ENCODE measurements around the gene POPDC3. TPM values are rescaled to one million over a fixed set of nuclear protein-coding genes. Genes with fewer than 3 reads are reported as not detected.

Gene POPDC3
- total RNA-seq, 2 donors from 2014 or later = 39.3 to 57.6 TPM

GRCh38 chr6:105209950-105210706 is 30.3 kb upstream of the POPDC3 start:
- Histone ChIP-seq H3K27ac (no peak overlapping the region), H3K4me1 (no peaks in the 10 kb centered on the region), H3K36me3 (no peaks in the 10 kb centered on the region), H3K27me3 (no peaks in the 10 kb centered on the region), H3K9me3 (no peaks in the 10 kb centered on the region), H3K4me3 (no peak overlapping the region)
- no peak for DNase-seq (ENCODE audit: low spot score)
- no peak for TF ChIP-seq CTCF (IDR thresholded peaks at IDR 0.05)

- H3K27ac ChIP-seq = no peak overlapping the region
- TF ChIP-seq CTCF (IDR thresholded peaks at IDR 0.05) = no peak
- no peaks in the 10 kb centered on the region for H3K27me3 ChIP-seq
- no peak for DNase-seq (ENCODE audit: low spot score)
- H3K36me3 ChIP-seq = no peaks in the 10 kb centered on the region
- H3K9me3 ChIP-seq = no peaks in the 10 kb centered on the region
- H3K4me1 ChIP-seq = no peaks in the 10 kb centered on the region
- no peak overlapping the region for H3K4me3 ChIP-seq
Measured at GRCh38 chr6:105207524-105208269, 27.9 kb upstream of the POPDC3 start.

- Histone ChIP-seq H3K36me3 (no peaks in the 10 kb centered on the region), H3K9me3 (no peaks in the 10 kb centered on the region), H3K27me3 (no peaks in the 10 kb centered on the region), H3K4me1 (no peaks in the 10 kb centered on the region), H3K4me3 (no peak overlapping the region), H3K27ac (no peak overlapping the region)
- TF ChIP-seq CTCF (IDR thresholded peaks at IDR 0.05) = no peak
- no peak for DNase-seq (ENCODE audit: low spot score)
Measured at GRCh38 chr6:105204768-105205167, 25.0 kb upstream of the POPDC3 start.

GRCh38 chr6:105204331-105204730 is 24.5 kb upstream of the POPDC3 start:
- TF ChIP-seq CTCF (IDR thresholded peaks at IDR 0.05) = no peak
- Histone ChIP-seq H3K27me3 (no peaks in the 10 kb centered on the region), H3K36me3 (no peaks in the 10 kb centered on the region), H3K27ac (no peak overlapping the region), H3K4me1 (no peaks in the 10 kb centered on the region), H3K9me3 (no peaks in the 10 kb centered on the region), H3K4me3 (no peak overlapping the region)
- no peak for DNase-seq (ENCODE audit: low spot score)

GRCh38 chr6:105202486-105202885 is 22.7 kb upstream of the POPDC3 start:
- no peaks in the 10 kb centered on the region for H3K27me3 ChIP-seq
- no peak for DNase-seq (ENCODE audit: low spot score)
- H3K36me3 ChIP-seq = no peaks in the 10 kb centered on the region
- H3K27ac ChIP-seq = no peak overlapping the region
- H3K4me3 ChIP-seq = no peak overlapping the region
- no peaks in the 10 kb centered on the region for H3K9me3 ChIP-seq
- no peak for TF ChIP-seq CTCF (IDR thresholded peaks at IDR 0.05)
- no peaks in the 10 kb centered on the region for H3K4me1 ChIP-seq

Data from right atrium auricular region (tissue), 2 donors.